HEK293 (cell line): Measurements from ENCODE around the gene NAXE.
A peak's percentile ranks its signal among the peaks of the same experiment; 100 is the strongest.

Experiments
- ATF2 ChIP-seq: fragments of 450-650 bp; formaldehyde crosslinking; IDR thresholded peaks from 2 replicates; pipeline ENCODE4 v1.5.1; 2016; ENCODE audit warnings: missing biosample characterization, missing genetic modification characterization, low read depth
- GLIS2 ChIP-seq: fragments of 450-650 bp; formaldehyde crosslinking; IDR thresholded peaks from 2 replicates; pipeline ENCODE4 v1.5.1; 2016; ENCODE audit warnings: missing biosample characterization, missing genetic modification characterization
- HIC1 ChIP-seq: fragments of 450-650 bp; formaldehyde crosslinking; IDR thresholded peaks from 2 replicates; pipeline ENCODE4 v1.5.1; 2016; ENCODE audit warnings: missing biosample characterization, missing genetic modification characterization
- INSM2 ChIP-seq: fragments of 450-650 bp; formaldehyde crosslinking; IDR thresholded peaks from 2 replicates; pipeline ENCODE4 v1.5.1; 2016; ENCODE audit warnings: missing biosample characterization, missing genetic modification characterization
- OVOL3 ChIP-seq: fragments of 450-650 bp; formaldehyde crosslinking; IDR thresholded peaks from 2 replicates; pipeline ENCODE4 v1.5.1; 2016; ENCODE audit warnings: missing biosample characterization, missing genetic modification characterization
- SCRT1 ChIP-seq: fragments of 450-650 bp; formaldehyde crosslinking; IDR thresholded peaks from 2 replicates; pipeline ENCODE4 v1.5.1; 2016; ENCODE audit warnings: missing biosample characterization, missing genetic modification characterization, borderline replicate concordance
- WT1 ChIP-seq: fragments of 450-650 bp; formaldehyde crosslinking; IDR thresholded peaks from 2 replicates; pipeline ENCODE4 v1.5.1; 2016; ENCODE audit warnings: missing biosample characterization, missing genetic modification characterization
- ZFHX2 ChIP-seq: fragments of 450-650 bp; formaldehyde crosslinking; conservative IDR thresholded peaks from 2 replicates; pipeline ENCODE4 v1.5.1; 2016; ENCODE audit warnings: missing biosample characterization, missing genetic modification characterization
- ZNF114 ChIP-seq: fragments of 450-650 bp; formaldehyde crosslinking; IDR thresholded peaks from 2 replicates; pipeline ENCODE4 v1.5.0; 2017; ENCODE audit warnings: missing biosample characterization, missing genetic modification characterization
- ZNF280C ChIP-seq: fragments of 450-650 bp; formaldehyde crosslinking; IDR thresholded peaks from 2 replicates; pipeline ENCODE4 v1.5.1; 2016; ENCODE audit warnings: missing biosample characterization, missing genetic modification characterization
- ZNF280D ChIP-seq: fragments of 450-650 bp; formaldehyde crosslinking; IDR thresholded peaks from 2 replicates; pipeline ENCODE4 v1.5.1; 2016; ENCODE audit warnings: missing biosample characterization, missing genetic modification characterization
- ZNF324 ChIP-seq: fragments of 450-650 bp; formaldehyde crosslinking; IDR thresholded peaks from 2 replicates; pipeline ENCODE4 v1.5.1; 2016; ENCODE audit warnings: missing biosample characterization, missing genetic modification characterization
- ZNF354C ChIP-seq: fragments of 450-650 bp; formaldehyde crosslinking; IDR thresholded peaks from 2 replicates; pipeline ENCODE4 v1.5.1; 2016; ENCODE audit warnings: missing biosample characterization, missing genetic modification characterization, low read depth, borderline replicate concordance
- ZNF398 ChIP-seq: fragments of 450-650 bp; formaldehyde crosslinking; IDR thresholded peaks from 2 replicates; pipeline ENCODE4 v1.5.1; 2017; ENCODE audit warnings: missing biosample characterization, missing genetic modification characterization
- ZNF48 ChIP-seq: fragments of 450-650 bp; formaldehyde crosslinking; IDR thresholded peaks from 2 replicates; pipeline ENCODE4 v1.5.1; 2016; ENCODE audit warnings: missing biosample characterization, missing genetic modification characterization
- ZNF514 ChIP-seq: fragments of 450-650 bp; formaldehyde crosslinking; IDR thresholded peaks from 2 replicates; pipeline ENCODE4 v1.5.1; 2016; ENCODE audit warnings: missing biosample characterization, missing genetic modification characterization
- ZNF521 ChIP-seq: fragments of 450-650 bp; formaldehyde crosslinking; IDR thresholded peaks from 2 replicates; pipeline ENCODE4 v1.5.1; 2017; ENCODE audit warnings: missing biosample characterization, mild to moderate bottlenecking, missing genetic modification characterization
- ZNF544 ChIP-seq: fragments of 450-650 bp; formaldehyde crosslinking; IDR thresholded peaks from 2 replicates; pipeline ENCODE4 v1.5.0; 2017; ENCODE audit warnings: missing biosample characterization, missing genetic modification characterization
- ZNF610 ChIP-seq: fragments of 450-650 bp; formaldehyde crosslinking; IDR thresholded peaks from 2 replicates; pipeline ENCODE4 v1.5.1; 2016; ENCODE audit warnings: missing biosample characterization, missing genetic modification characterization, borderline replicate concordance
- ZNF624 ChIP-seq: fragments of 450-650 bp; formaldehyde crosslinking; IDR thresholded peaks from 2 replicates; pipeline ENCODE4 v1.5.1; 2017; ENCODE audit warnings: missing biosample characterization, missing genetic modification characterization
- ZNF704 ChIP-seq: fragments of 450-650 bp; formaldehyde crosslinking; IDR thresholded peaks from 2 replicates; pipeline ENCODE4 v1.5.1; 2016; ENCODE audit warnings: missing biosample characterization, missing genetic modification characterization
- ZNF747 ChIP-seq: fragments of 450-650 bp; formaldehyde crosslinking; IDR thresholded peaks from 2 replicates; pipeline ENCODE4 v1.5.1; 2016; ENCODE audit warnings: missing biosample characterization, missing genetic modification characterization
- ZNF776 ChIP-seq: fragments of 450-650 bp; formaldehyde crosslinking; IDR thresholded peaks from 2 replicates; pipeline ENCODE4 v1.5.0; 2017; ENCODE audit warnings: missing biosample characterization, missing genetic modification characterization, borderline replicate concordance
- ZNF785 ChIP-seq: fragments of 450-650 bp; formaldehyde crosslinking; IDR thresholded peaks from 2 replicates; pipeline ENCODE4 v1.5.1; 2016; ENCODE audit warnings: missing biosample characterization, missing genetic modification characterization
- ZNF843 ChIP-seq: fragments of 450-650 bp; formaldehyde crosslinking; IDR thresholded peaks from 2 replicates; pipeline ENCODE4 v1.5.1; 2016; ENCODE audit warnings: missing biosample characterization, missing genetic modification characterization
- ZSCAN16 ChIP-seq: fragments of 450-650 bp; formaldehyde crosslinking; IDR thresholded peaks from 2 replicates; pipeline ENCODE4 v1.5.1; 2016; ENCODE audit warnings: missing biosample characterization, missing genetic modification characterization

NAXE gene

GRCh38 chr1:156622581-156623297, 31.2 kb downstream of the NAXE start (continued):
- no peak for TF ChIP-seq ZNF280D (tag by site-specific recombination)
- no peak for TF ChIP-seq ZNF324
- TF ChIP-seq ZNF354C (tag by site-specific recombination) = peak; percentile 90; the same call in 1 of the 2 replicates
- TF ChIP-seq ZSCAN16 = no peak
- TF ChIP-seq ZNF514 (tag by site-specific recombination) = peak; percentile 98
- 0 out of 2 replicates have a peak, but pooled peaks have one; percentile 58 for TF ChIP-seq ZNF610 (tag by site-specific recombination)
- TF ChIP-seq GLIS2 (tag by site-specific recombination) = no peak
- no peak for TF ChIP-seq HIC1 (tag by site-specific recombination)
- no peak for TF ChIP-seq ZNF544 (tag by site-specific recombination)
- TF ChIP-seq ZNF843 (tag by site-specific recombination) = no peak
- no peak for TF ChIP-seq ZNF747 (tag by site-specific recombination)
- no peak for TF ChIP-seq ZNF624
- TF ChIP-seq INSM2 (tag by site-specific recombination) = 0 out of 2 replicates have a peak, but pooled peaks have one; percentile 15
- no peak for TF ChIP-seq ZNF521
- TF ChIP-seq ZNF114 (tag by site-specific recombination) = no peak
- no peak for TF ChIP-seq ZNF48 (tag by site-specific recombination)
- TF ChIP-seq ZNF776 (tag by site-specific recombination) = no peak
- no peak for TF ChIP-seq ATF2 (tag by site-specific recombination)
- peak; percentile 74; the same call in 1 of the 2 replicates for TF ChIP-seq ZNF704 (tag by site-specific recombination)
- TF ChIP-seq ZNF785 = no peak
- TF ChIP-seq SCRT1 = no peak
- no peak for TF ChIP-seq ZNF398
- TF ChIP-seq OVOL3 (tag by site-specific recombination) = peak; percentile 68; the same call in 1 of the 2 replicates
- TF ChIP-seq WT1 (tag by site-specific recombination) = 0 out of 2 replicates have a peak, but pooled peaks have one; percentile 46
- TF ChIP-seq ZNF280C (tag by site-specific recombination) = no peak
- no peak for TF ChIP-seq ZFHX2 (tag by site-specific recombination)
